GM12864 (cell line): Measurements from ENCODE around the gene ARHGDIG.

ENCODE experiments used
- DNase-seq: peaks from one replicate; pipeline ENCODE4 v3.0.0-alpha.2; 2011; ENCODE audit warnings: low read depth
- H3K4me3 ChIP-seq: 2 replicates; pipeline ENCODE4 v1.5.1; 2011; ENCODE audit warnings: mild to moderate bottlenecking, low read depth, low read length, control low read depth
- CTCF ChIP-seq: IDR thresholded peaks from 2 replicates; pipeline ENCODE4 v1.5.1; 2011; ENCODE audit warnings: low read depth, mild to moderate bottlenecking, moderate library complexity, low read length, control low read depth, inconsistent platforms; ENCODE audit errors: missing control alignments

The ARHGDIG gene

DNA sequence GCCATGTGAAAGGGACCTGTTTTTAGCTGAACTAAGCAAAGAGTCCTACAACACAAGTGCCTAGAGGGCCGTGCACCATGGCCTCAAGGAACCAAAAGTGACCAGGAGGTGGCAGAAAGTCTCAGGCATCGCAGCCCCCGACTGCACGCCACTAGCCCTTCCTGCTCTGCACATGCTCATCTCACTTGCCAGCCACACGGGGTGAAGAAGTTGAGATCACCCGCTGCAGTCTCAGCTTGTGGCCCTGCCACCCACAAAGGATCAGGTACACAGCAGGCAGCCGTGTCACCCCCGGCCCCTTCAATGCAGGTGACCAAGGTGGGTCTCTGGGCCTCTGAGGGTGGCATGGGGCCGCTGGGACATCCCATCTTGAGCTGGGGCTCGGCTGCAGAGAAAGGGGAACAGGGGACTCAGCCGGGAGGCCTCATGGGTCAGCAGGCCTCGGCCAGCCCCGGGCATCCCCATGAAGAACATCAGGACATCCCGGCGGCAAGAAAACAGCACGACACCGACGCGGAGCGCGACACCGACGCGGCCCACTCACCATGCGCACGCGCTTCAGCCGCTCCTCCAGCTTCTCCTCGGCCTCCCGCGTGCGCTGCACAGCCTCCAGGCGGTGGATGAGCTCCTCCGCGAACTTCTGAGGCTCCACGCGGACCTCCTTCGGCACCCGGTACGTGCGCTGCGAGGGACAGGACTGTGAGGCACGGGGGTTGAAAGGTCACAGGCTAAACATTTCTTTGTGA is 23.5 kb downstream of the ARHGDIG start:
- no peak for DNase-seq
- TF ChIP-seq CTCF: no peak
- H3K4me3 ChIP-seq: no peak overlapping the region

DNA sequence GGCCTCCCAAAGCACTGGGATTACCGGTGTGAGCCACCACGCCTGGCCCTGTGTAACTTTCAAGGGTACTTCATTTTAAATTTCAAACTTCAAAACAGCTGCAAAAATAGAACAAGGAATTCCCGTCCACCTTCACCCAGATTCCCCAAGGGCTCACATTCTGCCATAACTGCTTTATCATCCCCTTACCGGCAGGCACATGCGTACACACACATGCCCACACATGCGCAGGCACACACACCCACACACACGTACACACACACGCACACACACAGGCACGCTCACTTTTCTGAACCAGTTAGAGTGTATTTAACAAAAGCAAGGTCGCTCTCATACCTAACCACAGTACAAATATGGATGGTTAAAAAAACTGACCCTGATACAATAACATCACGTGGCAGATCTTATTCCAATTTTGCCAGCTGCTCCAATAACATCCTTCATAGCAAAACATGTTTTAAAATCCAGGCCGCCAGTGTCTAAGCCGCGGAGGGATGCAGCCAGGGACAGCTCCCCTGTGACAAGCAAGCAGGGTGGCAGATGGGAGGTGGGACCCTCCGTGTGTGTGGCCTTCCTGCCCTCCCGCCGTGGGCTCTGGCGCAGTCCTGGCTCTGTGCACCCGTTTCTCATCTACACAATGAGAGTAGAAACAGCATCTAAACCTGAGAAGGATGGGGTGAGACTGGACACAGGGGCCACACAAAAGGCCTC is 25.7 kb downstream of the ARHGDIG start:
- H3K4me3 ChIP-seq: no peak overlapping the region
- no peak for DNase-seq
- TF ChIP-seq CTCF: no peak

DNA sequence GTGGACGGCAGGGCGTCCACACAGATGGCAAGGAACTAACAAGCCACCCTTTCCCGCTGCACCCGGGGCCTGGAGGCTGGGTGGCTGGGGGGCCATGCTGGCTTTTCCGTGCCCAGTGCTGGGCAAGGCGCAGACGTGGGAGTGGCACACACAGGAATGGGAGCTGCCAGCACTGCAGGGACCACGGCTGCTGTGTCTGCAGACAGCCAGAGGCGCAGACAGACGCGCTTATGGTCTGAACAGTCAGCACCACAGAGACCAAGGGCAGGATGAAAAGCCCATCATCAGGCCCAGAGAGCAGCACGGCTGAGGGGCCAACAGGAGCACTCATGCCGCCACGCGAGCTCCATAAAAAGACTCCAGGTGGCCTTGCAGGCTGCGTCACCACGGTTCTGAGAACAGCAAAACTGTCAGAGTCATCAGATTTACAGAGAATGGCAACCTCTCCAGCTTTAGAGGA is 26.6 kb downstream of the ARHGDIG start:
- no peak for TF ChIP-seq CTCF
- no peak overlapping the region for H3K4me3 ChIP-seq
- no peak for DNase-seq

DNA sequence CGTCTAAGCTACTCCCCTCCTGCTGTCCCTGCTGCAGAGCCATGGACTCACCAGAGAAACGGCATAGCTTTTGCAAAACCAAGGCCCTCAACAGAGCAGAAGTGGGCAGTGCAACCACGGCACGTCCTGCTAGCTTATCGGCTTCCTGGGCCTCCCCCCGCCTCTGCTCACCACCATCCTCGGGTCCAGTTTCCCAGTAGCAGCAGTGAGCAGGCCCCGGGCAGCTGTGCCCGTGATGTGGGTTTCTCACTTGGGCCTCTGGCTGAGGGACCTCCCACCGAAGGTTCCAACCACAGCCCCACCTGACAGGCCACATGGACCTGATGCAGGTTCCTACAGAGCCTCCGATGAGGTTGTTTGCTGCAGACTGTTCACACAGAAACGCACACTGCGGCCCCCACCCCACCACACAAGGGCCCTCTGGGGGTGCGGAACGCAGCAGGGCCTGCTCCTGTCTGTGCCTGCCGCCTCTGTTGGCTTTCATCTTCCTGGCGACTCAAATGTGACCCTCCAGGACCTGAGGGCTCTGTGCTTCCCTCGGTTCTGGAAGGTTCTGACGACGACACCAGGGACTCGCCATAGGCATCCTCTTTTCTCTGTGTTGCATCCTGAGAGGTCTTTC is 27.4 kb downstream of the ARHGDIG start:
- H3K4me3 ChIP-seq: no peak overlapping the region
- no peak for DNase-seq
- no peak for TF ChIP-seq CTCF

DNA sequence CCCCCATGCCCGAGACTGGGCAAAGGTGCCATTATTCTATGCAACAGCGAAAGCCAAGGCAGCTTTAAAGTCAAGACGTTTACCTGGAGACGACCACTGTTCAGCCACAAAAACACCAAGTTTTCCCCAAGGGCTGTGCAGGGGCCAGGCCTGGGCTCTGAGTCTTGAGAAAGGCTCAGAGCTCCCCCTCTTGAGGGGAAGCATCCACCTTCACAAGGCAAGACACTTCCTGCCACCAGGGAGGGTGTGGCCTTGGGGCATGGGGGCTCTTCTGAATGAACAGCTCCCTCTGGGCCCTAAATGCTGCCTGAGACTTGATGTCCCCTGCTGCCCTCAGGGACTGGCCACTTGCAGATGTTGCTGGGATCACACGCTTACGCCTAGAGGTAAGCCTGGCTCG is 29.1 kb downstream of the ARHGDIG start:
- no peak for TF ChIP-seq CTCF
- H3K4me3 ChIP-seq: no peak overlapping the region
- no peak for DNase-seq

- no peak for TF ChIP-seq CTCF
- no peak overlapping the region for H3K4me3 ChIP-seq
- no peak for DNase-seq
These were observed 31.3 kb downstream of the ARHGDIG start for GRCh38 chr16:311725-312124.
